ENCODE data around the gene DCP2. TPM values are rescaled to one million over a fixed set of nuclear protein-coding genes. Genes with fewer than 3 reads are reported as not detected.

Gene DCP2
- total RNA-seq, 4 donors from 2014 or later = 9.8 to 30.9 (median 27.2) TPM

- in situ Hi-C loops (cut with MboI; ENCODE audit: low sequenced_read_pairs in 4 of 4) (loop anchor here in 1 of 4 donors (25.0 kb wide), 1 partner anchor 371 kb away; no protein-coding TSS in a partner anchor), intact Hi-C loops (cut with DNase I; ENCODE audit: low total_unique reads) (no loop called here)
Measured at GRCh38 chr5:112933105-112933504, 43.5 kb upstream of the DCP2 start.

GRCh38 chr5:112933651-112934365 is 42.8 kb upstream of the DCP2 start:
- TF ChIP-seq CTCF (IDR thresholded peaks at IDR 0.05 in 4 of 5, conservative IDR thresholded peaks at IDR 0.05 in 1 of 5) (no peak), POLR2A (IDR thresholded peaks at IDR 0.05) (no peak)
- DNase-seq (no peak), ATAC-seq (no peak)
- peaks cover 0 to 4% of the 10 kb centered on the region in 2 donors for H3K4me1 ChIP-seq
- no peak overlapping the region for H3K27ac ChIP-seq
- no peaks in the 10 kb centered on the region for H3K27me3 ChIP-seq
- H3K9me3 ChIP-seq = no peaks in the 10 kb centered on the region
- H3K4me3 ChIP-seq = no peak overlapping the region
- in situ Hi-C loops (cut with MboI; ENCODE audit: low sequenced_read_pairs in 4 of 4) = loop anchor here in 1 of 4 donors (25.0 kb wide), 1 partner anchor 372 kb away; no protein-coding TSS in a partner anchor
- intact Hi-C loops (cut with DNase I; ENCODE audit: low total_unique reads) = no loop called here
- no peaks in the 10 kb centered on the region for H3K36me3 ChIP-seq

More at GRCh38 chr5:112933105-112933504, 43.5 kb upstream of the DCP2 start:
- TF ChIP-seq CTCF (IDR thresholded peaks at IDR 0.05 in 4 of 5, conservative IDR thresholded peaks at IDR 0.05 in 1 of 5) = no peak
- no peak for TF ChIP-seq POLR2A (IDR thresholded peaks at IDR 0.05)
- ATAC-seq (no peak), DNase-seq (no peak)
- Histone ChIP-seq H3K27ac (no peak overlapping the region), H3K4me3 (no peak overlapping the region), H3K27me3 (no peaks in the 10 kb centered on the region), H3K36me3 (no peaks in the 10 kb centered on the region), H3K9me3 (no peaks in the 10 kb centered on the region), H3K4me1 (peaks cover 0 to 11% of the 10 kb centered on the region in 2 donors)

GRCh38 chr5:112934366-112934663 is 42.3 kb upstream of the DCP2 start:
- ATAC-seq (no peak), DNase-seq (no peak)
- Histone ChIP-seq H3K4me1 (no peaks in the 10 kb centered on the region), H3K9me3 (no peaks in the 10 kb centered on the region), H3K4me3 (no peak overlapping the region), H3K27me3 (no peaks in the 10 kb centered on the region), H3K27ac (no peak overlapping the region), H3K36me3 (no peaks in the 10 kb centered on the region)
- no peak for TF ChIP-seq CTCF (IDR thresholded peaks at IDR 0.05 in 4 of 5, conservative IDR thresholded peaks at IDR 0.05 in 1 of 5)
- no peak for TF ChIP-seq POLR2A (IDR thresholded peaks at IDR 0.05)
- intact Hi-C loops (cut with DNase I; ENCODE audit: low total_unique reads) (no loop called here), in situ Hi-C loops (cut with MboI; ENCODE audit: low sequenced_read_pairs in 4 of 4) (loop anchor here in 1 of 4 donors (25.0 kb wide), 1 partner anchor 372 kb away; no protein-coding TSS in a partner anchor)

GRCh38 chr5:112935675-112936074 is 40.9 kb upstream of the DCP2 start:
- Histone ChIP-seq H3K4me3 (no peak overlapping the region), H3K36me3 (no peaks in the 10 kb centered on the region), H3K27me3 (no peaks in the 10 kb centered on the region), H3K4me1 (no peaks in the 10 kb centered on the region), H3K9me3 (no peaks in the 10 kb centered on the region), H3K27ac (no peak overlapping the region)
- ATAC-seq = no peak
- DNase-seq = no peak
- intact Hi-C loops (cut with DNase I; ENCODE audit: low total_unique reads) = no loop called here
- in situ Hi-C loops (cut with MboI; ENCODE audit: low sequenced_read_pairs in 4 of 4) = loop anchor here in 1 of 4 donors (25.0 kb wide), 1 partner anchor 373 kb away; no protein-coding TSS in a partner anchor
- TF ChIP-seq POLR2A (IDR thresholded peaks at IDR 0.05) (no peak), CTCF (IDR thresholded peaks at IDR 0.05 in 4 of 5, conservative IDR thresholded peaks at IDR 0.05 in 1 of 5) (no peak)
